Measurements from ENCODE around the gene CACNA1C. TPM values are rescaled to one million over a fixed set of nuclear protein-coding genes. Genes with fewer than 3 reads are reported as not detected.

Gene CACNA1C
- total RNA-seq, 1 donor from 2014 or later, result 1.5 TPM

DNA sequence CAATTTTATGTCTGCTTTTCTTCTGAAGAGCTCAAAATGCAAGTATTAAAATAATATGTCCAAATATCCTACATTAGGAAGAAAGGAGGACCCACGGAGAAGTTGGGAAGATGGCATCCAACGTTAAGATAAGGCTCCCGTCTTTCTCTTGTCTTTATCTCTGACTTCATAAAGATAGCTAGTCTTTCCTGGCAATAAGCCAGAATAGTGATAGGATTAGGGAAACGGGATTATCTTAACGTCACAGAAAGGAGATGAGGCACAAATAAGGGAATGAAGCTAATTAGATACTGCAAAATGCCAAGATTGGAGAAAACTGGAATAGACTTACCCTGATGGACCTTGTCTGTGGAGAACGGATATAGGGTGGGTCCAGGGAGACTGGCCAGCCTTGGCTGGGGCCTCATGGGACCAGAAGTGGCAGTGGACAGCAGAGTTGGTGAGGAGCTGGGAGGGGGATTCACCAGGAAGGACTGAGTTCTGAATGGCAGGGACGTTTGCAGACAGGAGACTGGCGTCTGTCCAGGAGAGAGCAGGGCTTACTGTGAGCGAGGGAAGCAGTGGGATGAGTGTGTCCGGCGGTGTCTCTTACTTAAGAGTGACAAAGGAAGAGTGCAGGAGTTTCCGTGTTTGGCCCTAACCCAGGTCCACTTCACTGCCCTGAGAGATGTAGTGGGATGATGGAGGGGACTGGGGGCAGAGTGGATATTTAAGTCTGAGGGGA lies 119.9 kb downstream of the CACNA1C start:
- no peak for DNase-seq

DNA sequence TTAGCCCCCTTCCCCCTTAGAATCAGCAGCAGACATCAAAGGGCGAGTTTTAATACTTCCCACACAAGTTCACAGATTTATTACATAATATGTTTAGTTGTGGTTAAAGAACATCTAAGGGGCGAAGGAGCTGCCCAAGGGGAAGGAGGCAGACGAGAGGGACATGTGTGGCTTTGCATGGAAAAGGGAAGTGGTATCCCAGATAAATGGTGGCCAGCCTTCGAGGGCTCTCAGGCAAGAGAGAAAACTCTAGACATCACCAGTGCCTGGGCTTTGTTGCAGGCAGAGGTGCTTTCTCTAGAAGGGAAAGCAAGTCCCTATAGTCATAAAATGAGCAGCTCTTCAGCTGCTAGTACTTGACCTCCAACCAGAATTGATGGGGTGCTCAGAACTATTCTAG lies 121.2 kb downstream of the CACNA1C start:
- no peak for DNase-seq

DNA sequence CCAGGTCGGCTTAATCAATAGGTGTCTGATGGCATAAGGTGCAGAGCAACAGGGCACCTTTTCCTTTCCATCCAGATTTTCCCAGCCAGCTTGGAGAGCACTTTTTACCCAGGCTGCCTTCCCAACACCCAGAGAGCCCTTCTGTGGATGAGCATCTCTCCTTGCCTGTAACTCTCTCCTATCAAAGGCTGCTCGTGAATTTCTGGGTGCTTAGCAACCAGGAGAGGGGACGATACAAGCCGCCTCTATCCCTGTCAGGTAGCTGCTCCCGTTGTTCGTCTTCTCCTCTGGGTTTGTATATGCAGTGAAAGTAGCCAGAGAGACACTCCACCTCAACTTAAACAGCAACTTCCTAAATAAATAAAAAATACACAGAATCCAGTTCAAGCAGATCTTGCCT lies 124.2 kb downstream of the CACNA1C start:
- DNase-seq, result no peak

DNA sequence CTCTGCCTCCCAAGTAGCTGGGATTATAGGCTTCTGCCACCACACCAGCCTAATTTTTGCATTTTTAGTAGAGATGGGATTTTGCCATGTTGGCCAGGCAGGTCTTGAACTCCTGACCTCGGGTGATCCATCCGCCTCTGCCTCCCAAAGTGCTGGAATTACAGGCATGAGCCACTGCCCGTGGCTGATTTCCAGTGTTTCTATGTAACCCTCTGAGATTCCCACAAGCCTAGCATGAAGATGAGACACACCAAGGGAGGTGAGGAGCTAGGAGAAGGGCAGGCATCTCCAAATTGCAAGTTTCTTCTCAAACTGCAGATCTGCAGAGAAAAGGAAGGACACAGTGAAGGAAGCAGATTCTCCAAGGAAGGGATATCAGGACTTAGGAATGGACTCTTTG lies 125.0 kb downstream of the CACNA1C start:
- DNase-seq, result no peak

DNA sequence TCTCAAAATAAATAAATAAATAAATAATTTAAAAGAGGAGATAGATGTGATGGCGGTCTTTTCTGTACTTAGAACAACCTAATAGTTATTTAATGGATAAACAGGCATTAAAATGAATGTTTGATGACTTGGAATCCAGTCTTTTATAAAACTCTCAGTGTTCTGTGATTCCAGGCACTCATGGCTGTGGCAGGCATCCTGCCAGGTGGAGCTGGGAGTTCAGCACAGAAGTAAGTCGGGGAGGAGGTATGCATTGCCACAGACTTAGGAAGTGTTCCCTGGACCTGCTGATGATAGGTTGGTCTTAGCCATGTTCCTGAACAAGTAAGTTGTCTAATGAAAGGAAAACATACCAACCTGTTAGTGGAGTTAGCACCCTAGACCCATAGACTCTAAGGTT lies 126.3 kb downstream of the CACNA1C start:
- DNase-seq, result no peak

DNA sequence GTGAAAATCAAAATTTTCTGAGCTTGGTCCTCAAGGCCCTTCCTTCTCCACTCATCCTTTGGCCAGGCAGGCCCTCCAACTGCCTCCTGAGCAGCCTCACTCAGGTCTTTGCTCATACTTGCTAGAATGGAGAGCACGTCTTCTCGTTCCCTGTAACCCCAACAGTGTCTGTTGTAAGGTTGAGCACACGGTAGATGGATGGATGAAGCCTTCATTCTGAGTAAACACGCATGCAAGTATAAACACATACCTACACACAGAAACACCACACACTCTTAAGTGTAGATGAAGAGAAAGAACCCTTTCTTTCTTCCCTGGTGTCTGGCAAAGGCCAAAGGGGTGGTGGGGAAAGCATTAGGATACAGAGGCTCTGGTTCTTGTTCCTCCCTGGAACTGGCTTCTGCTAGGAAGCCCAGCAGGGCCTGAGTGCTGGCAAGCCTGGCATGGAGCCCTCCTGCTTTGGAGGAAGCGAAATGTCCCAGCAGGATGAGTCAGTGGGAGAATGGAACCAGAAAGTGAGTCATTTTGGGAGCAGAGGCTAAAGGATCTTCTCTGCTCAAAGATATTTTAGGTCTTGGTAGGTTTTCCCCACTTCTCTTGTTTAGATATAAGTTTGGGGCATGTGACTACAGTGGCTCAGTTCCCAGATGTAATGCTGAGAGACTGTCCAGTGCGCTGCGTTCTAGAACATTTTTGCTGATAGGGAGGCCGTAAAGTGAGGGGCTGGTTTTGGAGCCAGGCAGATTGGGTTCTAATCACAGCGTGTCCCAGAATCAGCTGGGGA lies 127.4 kb downstream of the CACNA1C start:
- DNase-seq, result peak; percentile 19

DNA sequence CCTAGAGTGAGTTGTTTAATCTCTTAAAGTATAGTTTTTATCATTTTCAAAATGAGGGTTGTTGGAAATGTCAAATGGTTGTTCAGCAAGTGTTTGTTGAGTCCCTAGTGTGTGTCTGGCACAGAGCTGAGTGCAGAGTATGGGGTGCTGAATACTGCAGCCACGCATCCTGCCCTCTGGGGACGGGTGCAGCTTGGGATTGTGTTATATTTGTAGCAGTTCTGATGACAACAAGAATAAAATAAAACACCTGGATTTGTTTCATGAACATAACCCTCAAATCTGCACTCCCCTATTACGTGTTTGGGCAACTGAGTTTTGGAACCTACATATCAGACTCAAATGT lies 127.9 kb downstream of the CACNA1C start:
- no peak for DNase-seq

DNA sequence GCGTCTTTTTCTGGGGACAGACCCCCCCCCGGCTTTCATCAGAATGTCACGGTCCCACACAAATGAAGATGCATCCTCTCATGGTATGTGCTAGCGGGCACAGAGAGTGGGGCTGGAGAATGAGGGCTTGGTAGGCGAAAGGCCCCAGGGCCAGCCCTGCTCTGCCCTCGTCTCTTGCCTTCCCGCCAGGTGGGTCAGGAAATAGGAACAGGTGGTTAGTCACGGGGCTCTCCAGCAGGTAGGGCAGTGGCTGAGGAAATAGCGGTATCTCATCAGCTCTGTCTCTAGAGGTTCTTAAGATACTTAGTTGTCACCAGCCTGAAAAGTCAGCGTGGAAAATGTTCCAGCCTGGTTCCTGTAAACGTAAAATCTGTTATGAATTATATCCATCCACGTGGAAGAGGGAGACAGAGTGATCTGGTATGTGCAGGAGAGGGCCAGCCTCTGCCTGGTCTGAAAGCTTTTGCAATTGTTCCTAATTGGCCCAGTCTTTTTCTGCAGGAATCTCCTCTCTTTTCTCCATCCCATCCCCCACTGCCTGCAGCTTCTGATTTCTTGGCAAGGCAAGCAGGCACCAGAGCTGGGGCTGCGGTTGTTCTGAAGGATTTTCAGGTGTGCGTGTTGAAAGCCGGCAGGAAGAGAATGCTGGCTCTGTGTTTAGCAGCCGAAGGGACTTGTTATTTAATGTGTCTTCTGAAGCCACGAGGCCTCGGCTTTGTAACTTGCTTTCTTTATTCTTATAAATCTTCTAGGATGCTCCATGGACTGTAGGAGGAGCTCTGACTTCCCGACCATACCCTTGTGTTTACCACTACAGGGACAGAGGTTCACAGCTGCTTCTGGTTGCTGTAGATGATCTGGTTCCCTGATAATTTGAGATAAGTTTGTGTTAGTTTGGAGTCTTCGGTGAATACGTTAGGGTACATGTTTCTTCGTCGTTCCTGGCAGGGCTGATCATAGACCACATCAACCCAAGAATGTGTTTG lies 131.1 kb downstream of the CACNA1C start:
- DNase-seq, result no peak

DNA sequence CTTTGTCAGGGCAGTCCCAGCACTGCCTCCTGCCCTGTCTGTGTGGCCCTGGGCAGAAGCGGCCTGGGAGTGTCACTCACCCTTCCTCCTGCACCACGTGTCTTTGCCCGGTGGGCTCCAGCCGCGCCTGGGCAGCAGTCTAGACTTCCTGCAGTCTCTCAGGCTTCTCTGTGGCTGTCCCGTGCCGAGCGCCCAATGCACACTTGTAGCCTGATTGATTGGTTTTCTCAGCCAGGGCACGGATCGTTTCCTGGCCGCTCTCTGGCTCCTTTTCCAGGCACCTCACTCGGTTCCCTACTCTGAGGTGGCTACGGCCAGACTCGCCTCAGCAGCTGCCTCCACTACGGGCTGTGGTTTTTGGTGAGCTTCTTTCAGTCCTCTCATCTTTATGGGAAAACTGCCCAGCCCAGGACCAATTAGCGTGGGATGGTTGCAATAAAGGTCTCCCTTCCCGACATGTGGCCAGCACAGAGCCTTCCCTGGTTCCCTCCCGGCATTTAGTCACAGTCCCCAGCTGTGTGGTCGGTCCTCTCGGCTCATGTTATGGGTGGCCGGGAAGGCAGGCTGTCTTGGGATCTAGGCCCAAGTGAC lies 133.1 kb downstream of the CACNA1C start:
- no peak for DNase-seq

DNA sequence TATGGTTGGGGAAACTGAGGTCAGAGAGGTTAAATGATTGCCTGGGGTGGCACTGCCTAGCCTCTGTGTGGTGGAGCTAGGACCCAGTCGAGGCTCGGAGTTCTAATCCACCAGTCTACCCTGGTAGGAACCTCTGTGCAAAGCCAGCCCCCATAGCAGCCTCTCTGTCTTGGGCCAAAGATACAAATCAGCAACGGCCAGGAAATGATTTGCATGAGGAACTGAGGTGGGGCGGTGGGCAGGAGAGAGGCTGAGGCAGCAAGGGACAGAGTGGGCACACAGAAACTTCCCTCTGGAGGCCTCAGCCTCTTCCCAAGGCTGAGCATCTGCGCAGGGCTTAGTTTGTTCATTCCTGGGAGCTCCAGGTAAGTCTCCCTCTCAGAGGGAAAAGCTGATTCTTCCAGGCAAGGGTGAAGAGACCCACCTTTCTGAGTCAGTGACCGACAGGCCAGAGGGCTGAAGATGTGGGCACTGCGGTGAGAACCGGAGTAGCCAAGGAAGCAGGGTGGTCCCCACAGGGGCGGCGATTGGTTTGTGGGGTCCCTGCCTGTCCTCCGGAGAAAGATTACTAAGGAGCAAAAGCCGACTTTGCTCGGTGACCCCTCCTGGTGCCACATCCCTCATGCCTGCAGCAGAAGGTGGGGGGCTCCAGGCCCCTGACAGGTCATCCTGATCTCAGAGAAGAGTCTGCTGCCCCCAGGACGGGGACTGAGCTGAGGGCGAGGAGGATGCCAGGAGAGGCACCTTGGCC lies 134.6 kb downstream of the CACNA1C start:
- no peak for DNase-seq

DNA sequence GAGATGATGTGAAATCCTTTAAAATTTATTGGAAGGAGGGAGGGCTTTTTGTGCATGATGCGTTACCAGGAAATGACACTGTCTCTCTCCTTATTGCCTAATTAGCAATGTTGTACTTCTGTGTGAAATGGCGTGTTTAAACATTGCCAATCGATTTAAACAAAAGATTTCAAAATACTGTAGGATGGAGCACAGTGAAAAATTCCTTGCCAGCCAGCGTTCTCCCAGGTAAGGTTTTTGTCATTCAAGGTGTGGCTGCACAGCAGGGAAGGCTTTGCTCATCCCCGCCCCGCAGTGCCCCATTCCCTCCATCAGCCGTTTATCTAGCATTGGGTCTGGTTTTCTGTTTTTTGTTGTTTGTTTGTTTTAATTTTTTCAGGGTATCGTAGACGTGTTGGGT lies 137.3 kb downstream of the CACNA1C start:
- DNase-seq, result no peak

DNA sequence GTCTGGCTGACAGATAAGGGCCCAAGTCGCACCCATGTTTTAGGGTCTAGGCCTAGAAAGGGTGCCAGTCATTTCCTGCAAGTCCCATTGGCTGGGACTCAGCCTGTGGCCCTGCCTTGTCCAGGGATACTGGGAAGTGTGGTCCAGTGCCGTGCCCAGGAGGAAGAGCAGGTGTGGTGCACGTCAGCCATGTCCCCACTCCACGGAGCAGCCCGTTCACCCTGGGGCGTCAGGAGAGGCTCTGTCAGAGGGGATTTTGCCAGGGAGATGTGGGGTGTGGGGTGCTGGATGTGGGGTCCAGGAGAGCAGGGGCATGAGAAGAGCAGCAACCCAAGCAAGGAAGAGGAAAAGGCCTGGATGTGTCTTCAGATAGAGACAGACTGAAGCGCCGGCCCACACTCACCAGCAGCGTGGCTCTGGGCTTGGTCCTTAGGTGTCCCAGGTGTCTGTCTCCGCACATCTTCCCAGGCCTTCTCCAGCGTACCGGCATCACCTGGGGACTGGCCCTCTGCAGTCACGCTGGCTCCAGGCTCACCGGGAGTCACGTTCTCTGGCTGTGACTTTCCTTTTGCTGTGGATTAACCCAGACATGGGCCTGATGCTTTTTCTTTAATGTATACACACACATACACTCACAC lies 138.2 kb downstream of the CACNA1C start:
- no peak for DNase-seq

DNA sequence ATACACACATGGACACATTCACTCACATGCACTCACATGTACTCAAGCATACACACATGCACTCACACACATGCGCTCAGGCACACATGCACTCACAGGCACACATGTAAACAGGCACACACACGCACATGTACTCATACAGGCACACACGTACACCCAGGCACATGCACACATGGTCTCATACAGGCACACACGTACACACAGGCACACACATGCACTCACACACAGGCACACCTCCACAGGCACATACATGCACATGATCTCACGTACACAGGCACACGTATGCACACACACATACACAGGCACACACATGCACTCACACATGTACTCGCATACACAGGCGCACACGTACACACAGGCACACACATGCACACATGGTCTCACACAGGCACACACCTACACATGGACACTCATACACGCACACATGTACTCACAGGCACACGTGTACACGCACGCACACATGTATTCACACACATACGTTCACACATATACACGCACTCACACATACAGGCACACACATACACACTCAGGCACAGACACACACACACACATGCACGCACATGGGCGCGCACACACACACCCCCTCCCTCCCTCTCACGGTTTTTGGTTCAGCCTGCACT lies 138.9 kb downstream of the CACNA1C start:
- no peak for DNase-seq

DNA sequence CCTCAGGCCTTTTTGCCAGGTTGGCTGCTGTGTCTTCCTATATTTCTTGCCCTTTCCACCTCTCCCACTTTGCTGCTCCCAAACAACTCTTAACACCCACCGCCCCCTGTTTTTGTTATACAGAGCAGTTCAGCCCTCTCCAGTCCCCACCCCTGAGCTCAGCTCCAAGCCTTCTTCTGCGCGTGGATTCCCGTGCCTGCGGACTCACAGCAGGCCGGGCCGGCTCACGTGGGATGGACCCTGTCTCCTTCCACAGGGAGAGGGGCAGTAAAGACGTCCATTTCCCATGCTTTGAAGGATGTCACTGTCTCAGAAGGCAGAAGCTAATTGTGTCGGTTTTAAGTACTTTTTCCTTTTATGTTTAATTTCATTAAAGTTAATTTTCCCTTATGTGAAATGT lies 139.4 kb downstream of the CACNA1C start:
- no peak for DNase-seq

DNA sequence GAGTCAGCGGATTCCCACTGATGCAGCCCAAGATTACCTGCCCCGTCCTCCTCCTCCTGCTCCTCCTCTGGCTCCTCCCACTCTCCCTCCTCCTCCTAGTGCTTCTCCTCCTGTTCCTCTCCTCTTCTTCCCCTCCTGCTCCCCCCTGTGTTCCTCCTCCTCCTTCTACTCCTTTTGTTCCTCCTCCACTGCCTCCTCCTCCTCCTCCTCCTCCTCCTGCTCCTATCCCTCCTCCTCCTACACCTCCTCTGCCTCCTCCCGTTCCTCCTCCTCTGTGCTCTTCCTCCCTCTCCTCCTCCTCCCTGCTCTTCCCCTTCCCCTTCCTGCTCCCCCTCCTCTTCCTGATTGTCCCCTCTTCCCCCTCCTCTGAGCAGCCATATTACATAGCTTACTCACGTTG lies 141.3 kb downstream of the CACNA1C start:
- DNase-seq, result no peak

DNA sequence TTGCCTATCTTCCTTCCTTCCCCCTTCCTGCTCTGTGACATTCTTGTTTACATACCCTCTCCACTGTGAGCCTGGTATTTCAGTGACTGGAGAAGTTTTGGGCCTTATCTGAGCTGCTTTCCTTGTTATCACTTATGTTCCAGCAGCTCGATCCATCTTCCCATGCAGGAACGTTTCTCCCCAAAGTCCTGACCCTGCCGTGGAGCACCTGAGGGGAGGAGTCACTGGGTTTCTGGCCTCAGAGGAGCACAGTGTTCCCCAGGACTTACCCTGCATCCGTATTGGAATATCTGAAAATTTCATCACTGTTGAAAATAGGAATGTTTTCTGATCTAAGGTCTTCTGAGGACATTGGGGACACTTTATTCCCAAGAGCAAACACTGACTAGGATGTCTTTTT lies 141.8 kb downstream of the CACNA1C start:
- no peak for DNase-seq

DNA sequence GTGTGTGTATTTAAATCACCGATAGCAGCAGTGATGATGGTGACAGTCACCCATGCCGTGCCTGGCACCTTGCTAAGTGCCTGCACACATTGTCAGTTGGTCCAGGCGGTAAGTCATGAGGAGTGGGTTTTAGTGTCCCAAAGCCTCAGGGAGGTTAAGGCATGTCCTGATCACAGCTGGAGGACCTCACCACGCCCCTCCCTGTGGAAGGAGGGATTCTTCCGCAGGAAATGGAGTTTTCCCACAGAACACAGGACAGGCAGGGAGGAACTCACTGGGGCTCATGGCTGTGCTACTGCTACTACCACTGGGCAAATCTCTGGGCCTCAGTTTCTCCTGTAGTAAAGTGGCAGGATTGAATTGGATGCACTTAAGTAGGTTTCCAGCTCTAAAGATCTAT lies 142.3 kb downstream of the CACNA1C start:
- no peak for DNase-seq

DNA sequence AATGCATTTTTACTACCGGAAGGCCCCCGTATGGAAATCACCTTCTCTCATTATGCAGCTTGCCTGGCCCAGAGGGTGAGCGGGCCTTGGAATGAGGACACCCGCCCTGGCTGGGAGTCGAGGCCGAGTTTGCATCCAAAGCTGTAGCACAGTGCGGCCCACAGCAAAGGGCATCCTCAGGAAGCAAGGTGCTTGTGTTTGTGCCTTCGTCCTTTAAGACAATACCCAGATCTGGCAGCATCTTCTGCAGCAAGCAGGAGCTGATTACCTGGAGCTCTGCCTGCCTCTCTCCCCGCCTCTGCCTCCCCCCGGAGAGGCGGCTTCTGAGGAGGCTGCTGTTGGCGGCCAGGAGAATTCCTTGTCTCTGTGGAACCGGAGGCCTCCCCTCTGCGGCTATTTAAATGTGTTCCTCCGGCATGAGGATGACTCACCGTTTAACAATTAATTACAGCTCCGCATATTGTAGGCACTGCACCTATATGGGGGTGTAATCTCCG lies 145.3 kb downstream of the CACNA1C start:
- DNase-seq, result peak; percentile 13

DNA sequence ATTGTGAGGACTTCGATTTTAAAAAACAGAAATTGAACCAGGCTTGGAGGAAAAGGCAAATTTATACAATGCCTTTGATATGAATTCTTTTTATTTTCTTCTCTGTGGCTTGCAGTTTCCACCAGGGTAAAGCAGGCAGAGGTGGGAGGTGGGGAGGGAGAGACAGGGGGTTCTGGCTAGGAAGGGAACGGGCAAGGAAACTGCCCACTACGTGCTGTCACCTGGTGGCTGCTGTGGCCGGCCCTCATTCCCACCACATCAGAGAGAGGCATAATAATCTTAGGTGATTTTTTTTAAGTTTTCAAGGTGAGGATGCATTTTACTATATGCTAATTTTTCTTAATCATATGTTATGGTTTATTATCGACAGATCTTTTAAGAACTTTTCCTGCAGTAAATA lies 145.8 kb downstream of the CACNA1C start:
- DNase-seq, result no peak

DNA sequence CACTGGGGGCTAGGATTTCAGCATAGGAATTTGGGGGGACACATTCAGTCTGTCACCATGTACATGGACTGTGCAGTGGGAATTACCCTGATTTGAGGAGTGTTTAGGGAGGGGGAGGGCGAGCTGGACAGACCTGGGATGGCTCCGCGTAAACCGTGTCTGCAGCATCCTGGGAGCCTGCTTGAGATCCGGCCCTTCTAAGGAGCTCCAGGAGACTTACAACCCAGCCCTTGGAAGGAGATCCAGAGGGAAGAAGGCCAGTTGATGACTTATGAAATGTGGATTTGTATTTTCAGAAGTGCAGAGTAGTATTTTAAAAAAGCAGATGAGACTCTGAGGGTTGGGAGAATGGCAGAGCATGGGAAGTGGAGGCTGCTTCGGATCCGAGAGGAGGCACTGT lies 153.2 kb downstream of the CACNA1C start:
- no peak for DNase-seq
